Ecto neural progenitor cell (in vitro differentiated cells): ENCODE measurements around the gene MACROH2A2.
"Not testable (repeated sequence)": the region's sequence is repeated elsewhere in the genome, so short reads cannot be mapped to it uniquely, and the experiment has no call there.

Source experiments
- DNase-seq: peaks from one replicate; pipeline ENCODE4 v3.0.0-alpha.2; 2018; ENCODE audit warnings: low spot score

The MACROH2A2 gene

GRCh38 chr10:70158113-70158512 lies 105.5 kb downstream of the MACROH2A2 start:
- DNase-seq = no peak

GRCh38 chr10:70159366-70159765 lies 106.7 kb downstream of the MACROH2A2 start:
- not testable (repeated sequence) for DNase-seq

- no peak for DNase-seq
These were observed 108.2 kb downstream of the MACROH2A2 start for GRCh38 chr10:70160798-70161197.
